ENCODE measurements around the gene FRYL. TPM values are rescaled to one million over a fixed set of nuclear protein-coding genes. Genes with fewer than 3 reads are reported as not detected.
A peak's percentile ranks its signal among the peaks of the same experiment; 100 is the strongest.
"Not testable (repeated sequence)": the region's sequence is repeated elsewhere in the genome, so short reads cannot be mapped to it uniquely, and the experiment has no call there.

FRYL gene
- total and polyA plus RNA-seq, 2 donors (not counting 1 experiment from before 2014, with no cell fraction given): 20.3 to 61.4 TPM

GRCh38 chr4:48801016-48801715 lies 21.1 kb upstream of the FRYL start:
- TF ChIP-seq EZH2 (IDR thresholded peaks at IDR 0.05; ENCODE audit: low read length, missing control alignments) (no peak), CTCF (conservative IDR thresholded peaks at IDR 0.05 in 1 of 2, IDR thresholded peaks at IDR 0.05 in 1 of 2; ENCODE audit: low read depth in 1 of 2, low read length in 2 of 2) (no peak)
- Histone ChIP-seq H2AFZ (ENCODE audit: low read length) (no peak overlapping the region), H3K79me2 (ENCODE audit: control insufficient read depth, insufficient read depth, low read length) (no peaks in the 10 kb centered on the region), H3K4me1 (ENCODE audit: control insufficient read depth, extremely low read depth, insufficient read depth, low read length) (no peaks in the 10 kb centered on the region), H3K27me3 (ENCODE audit: control insufficient read depth, insufficient read depth, low read length) (no peaks in the 10 kb centered on the region), H3K36me3 (ENCODE audit: control insufficient read depth, insufficient read depth, low read length) (no peaks in the 10 kb centered on the region), H3K9ac (ENCODE audit: insufficient read depth, low read length) (no peak overlapping the region), H3K9me3 (ENCODE audit: control insufficient read depth, insufficient read depth, low read depth, low read length) (no peaks in the 10 kb centered on the region), H4K20me1 (ENCODE audit: control insufficient read depth, extremely low read depth, insufficient read depth, low read length) (no peaks in the 10 kb centered on the region), H3K27ac (ENCODE audit: insufficient read depth, low read length) (no peak overlapping the region), H3K4me2 (ENCODE audit: extremely low read depth, insufficient read depth, low read length) (no peak overlapping the region), H3K4me3 (replicated peaks in 1 of 4; ENCODE audit: control extremely low read depth in 1 of 4, insufficient read depth in 1 of 4, low read depth in 3 of 4, low read length in 4 of 4) (no peak overlapping the region)
- DNase-seq (ENCODE audit: low read depth in 2 of 2): no peak

DNA sequence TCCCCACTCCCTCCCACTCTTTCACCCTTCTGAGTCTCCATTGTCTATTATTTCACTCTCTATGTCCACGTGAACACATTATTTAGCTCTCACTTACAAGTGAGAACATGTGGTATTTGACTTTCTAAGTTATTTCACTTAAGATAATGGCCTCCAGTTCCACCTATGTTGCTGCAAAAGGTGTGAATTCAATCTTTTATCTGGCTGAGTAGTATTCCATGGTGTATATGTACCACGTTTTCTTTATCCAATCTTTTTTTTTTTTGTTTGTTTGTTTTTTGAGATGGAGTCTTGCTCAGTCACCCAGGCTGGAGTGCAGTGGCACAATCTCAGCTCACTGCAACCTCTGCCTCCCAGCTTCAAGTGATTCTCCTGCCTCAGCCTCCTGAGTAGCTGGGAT lies 20.1 kb upstream of the FRYL start:
- H3K4me2 ChIP-seq (ENCODE audit: extremely low read depth, insufficient read depth, low read length); H3K79me2 ChIP-seq (ENCODE audit: control insufficient read depth, insufficient read depth, low read length); H3K9ac ChIP-seq (ENCODE audit: insufficient read depth, low read length); H3K27ac ChIP-seq (ENCODE audit: insufficient read depth, low read length); H3K27me3 ChIP-seq (ENCODE audit: control insufficient read depth, insufficient read depth, low read length); H2AFZ ChIP-seq (ENCODE audit: low read length); H3K9me3 ChIP-seq (ENCODE audit: control insufficient read depth, insufficient read depth, low read depth, low read length); H3K36me3 ChIP-seq (ENCODE audit: control insufficient read depth, insufficient read depth, low read length); H4K20me1 ChIP-seq (ENCODE audit: control insufficient read depth, extremely low read depth, insufficient read depth, low read length); H3K4me3 ChIP-seq (replicated peaks in 1 of 4; ENCODE audit: control extremely low read depth in 1 of 4, insufficient read depth in 1 of 4, low read depth in 3 of 4, low read length in 4 of 4); DNase-seq (ENCODE audit: low read depth in 2 of 2); H3K4me1 ChIP-seq (ENCODE audit: control insufficient read depth, extremely low read depth, insufficient read depth, low read length): not testable (repeated sequence)

DNA sequence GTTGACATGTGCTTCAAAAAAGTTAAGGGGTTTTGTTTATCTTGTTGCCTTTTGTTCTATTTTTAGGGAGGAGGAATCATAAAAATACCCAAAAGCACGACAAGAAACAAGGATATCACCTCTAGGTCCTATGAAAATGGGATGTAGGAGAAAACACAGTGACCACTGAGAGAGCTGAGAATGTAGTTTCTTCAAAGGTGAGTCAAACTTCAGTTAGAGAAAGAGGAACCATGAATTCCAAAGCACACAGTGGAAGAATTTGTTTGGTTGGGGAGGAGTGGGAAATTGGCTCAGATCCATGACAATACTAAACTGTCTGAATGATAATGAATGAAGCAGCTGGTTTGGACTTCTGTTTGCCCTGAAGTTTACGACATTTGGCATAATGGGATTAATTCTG lies 19.1 kb upstream of the FRYL start:
- Histone ChIP-seq H3K4me3 (replicated peaks in 1 of 4; ENCODE audit: control extremely low read depth in 1 of 4, insufficient read depth in 1 of 4, low read depth in 3 of 4, low read length in 4 of 4) (no peak overlapping the region), H4K20me1 (ENCODE audit: control insufficient read depth, extremely low read depth, insufficient read depth, low read length) (no peaks in the 10 kb centered on the region), H3K4me1 (ENCODE audit: control insufficient read depth, extremely low read depth, insufficient read depth, low read length) (no peaks in the 10 kb centered on the region), H2AFZ (ENCODE audit: low read length) (no peak overlapping the region), H3K27ac (ENCODE audit: insufficient read depth, low read length) (no peak overlapping the region), H3K4me2 (ENCODE audit: extremely low read depth, insufficient read depth, low read length) (no peak overlapping the region), H3K36me3 (ENCODE audit: control insufficient read depth, insufficient read depth, low read length) (no peaks in the 10 kb centered on the region), H3K79me2 (ENCODE audit: control insufficient read depth, insufficient read depth, low read length) (no peaks in the 10 kb centered on the region), H3K27me3 (ENCODE audit: control insufficient read depth, insufficient read depth, low read length) (no peaks in the 10 kb centered on the region), H3K9ac (ENCODE audit: insufficient read depth, low read length) (no peak overlapping the region), H3K9me3 (ENCODE audit: control insufficient read depth, insufficient read depth, low read depth, low read length) (no peaks in the 10 kb centered on the region)
- peak in 1 of 2 donors; percentile 11 for DNase-seq (ENCODE audit: low read depth in 2 of 2)
- no peak for TF ChIP-seq CTCF (conservative IDR thresholded peaks at IDR 0.05 in 1 of 2, IDR thresholded peaks at IDR 0.05 in 1 of 2; ENCODE audit: low read depth in 1 of 2, low read length in 2 of 2)
- TF ChIP-seq EZH2 (IDR thresholded peaks at IDR 0.05; ENCODE audit: low read length, missing control alignments): no peak

Measured in fibroblast of lung (primary cell).